CD4-positive, alpha-beta T cell (primary cell): Measurements from ENCODE around the gene TMEM129. TPM values are rescaled to one million over a fixed set of nuclear protein-coding genes. Genes with fewer than 3 reads are reported as not detected.
A peak's percentile ranks its signal among the peaks of the same experiment; 100 is the strongest.

Experiments
- ATAC-seq: fragments of 200-7000 bp; cut with Tn5 transposase; one replicate; pipeline ENCODE4 v1.10.0; 2022; ENCODE audit warnings: mild to moderate bottlenecking; ENCODE audit not compliant: poor library complexity
- CTCF ChIA-PET: fragments of 350-600 bp; sonication (Branson Sonifier 250); formaldehyde crosslinking; loops from one replicate; lab custom pipeline; 2021; ENCODE audit warnings: antibody characterized with exemption, inconsistent platforms; lab: Charles Lee
- POLR2A ChIA-PET: fragments of 350-600 bp; sonication (Branson Sonifier 250); formaldehyde crosslinking; loops from one replicate; lab custom pipeline; 2021; ENCODE audit warnings: antibody characterized with exemption, inconsistent platforms; lab: Charles Lee
- DNase-seq, 14 experiments: peaks; one replicate each; pipeline ENCODE4 v3.0.0-alpha.2; 2013 to 2020; ENCODE audit warnings: mixed read lengths in 2 of 14
- H3K27ac ChIP-seq, 2 donors: one replicate each; pipeline versions ENCODE4 v1.5.1 to v1.7.0; 2013; ENCODE audit warnings: low read length in 2 of 2, low read depth in 1 of 2, mild to moderate bottlenecking in 1 of 2
- H3K27me3 ChIP-seq, 2 experiments: 1 replicate in 1 of 2; 2 replicates in 1 of 2; pipeline versions ENCODE4 v1.6.1 to v1.7.0; 2013; ENCODE audit warnings: low read length in 2 of 2, control low read depth in 1 of 2, mild to moderate bottlenecking in 1 of 2, moderate library complexity in 1 of 2; ENCODE audit not compliant: insufficient read depth in 2 of 2, control insufficient read depth in 1 of 2
- H3K36me3 ChIP-seq: one replicate; pipeline ENCODE4 v1.6.1; 2013; ENCODE audit warnings: low read length, control low read depth; ENCODE audit not compliant: insufficient read depth
- H3K4me1 ChIP-seq: one replicate; pipeline ENCODE4 v1.6.1; 2013; ENCODE audit warnings: low read length, control low read depth; ENCODE audit not compliant: insufficient read depth
- H3K4me3 ChIP-seq: one replicate; pipeline ENCODE4 v1.5.1; 2013; ENCODE audit warnings: mild to moderate bottlenecking, low read length, moderate library complexity
- H3K9me3 ChIP-seq, 2 experiments: 1 replicate in 1 of 2; 2 replicates in 1 of 2; pipeline versions ENCODE4 v1.6.1 to v1.7.0; 2013; ENCODE audit warnings: low read length in 2 of 2, mild to moderate bottlenecking in 2 of 2, control low read depth in 1 of 2, moderate library complexity in 1 of 2; ENCODE audit not compliant: control insufficient read depth in 1 of 2, insufficient read depth in 1 of 2
- H3K27ac Mint-ChIP-seq: one replicate; pipeline ENCODE4 v1.8.0; 2020; ENCODE audit warnings: mixed read lengths
- H3K27me3 Mint-ChIP-seq: one replicate; pipeline ENCODE4 v1.8.0; 2021; ENCODE audit warnings: mixed read lengths
- H3K36me3 Mint-ChIP-seq: one replicate; pipeline ENCODE4 v1.8.0; 2021; ENCODE audit warnings: low read depth, mixed read lengths
- H3K4me1 Mint-ChIP-seq: one replicate; pipeline ENCODE4 v1.8.0; 2021; ENCODE audit warnings: low read depth, mixed read lengths
- H3K4me3 Mint-ChIP-seq: one replicate; pipeline ENCODE4 v1.8.0; 2020; ENCODE audit warnings: mild to moderate bottlenecking, mixed read lengths
- H3K9me3 Mint-ChIP-seq: one replicate; pipeline ENCODE4 v1.8.0; 2020; ENCODE audit warnings: mixed read lengths
- intact Hi-C, 2 experiments: fragments of 100-400 bp; cut with DNase I in 1 of 2; cut with micrococcal nuclease in 1 of 2; formaldehyde crosslinking; loops; one replicate each; pipeline versions ENCODE4 v1.15.1 to v1.9.0; 2023 to 2025; cut with DNase I, micrococcal nuclease
- total RNA-seq, 174 experiments: library from RNA in 2 of 174; stranded (reverse) in 2 of 174; gene quantifications; one replicate each; pipeline ENCODE4 v1.2.3 and lab custom pipeline; 2021 to 2026
- TF ChIP-seq, protein P1 (sequence below): fragments of 200-600 bp; IDR thresholded peaks from one replicate; pipeline ENCODE4 v1.8.0; 2022; ENCODE audit warnings: antibody characterized with exemption, mild to moderate bottlenecking

The TMEM129 gene
- total RNA-seq, 2 experiments from 2014 or later: 17.2 to 17.6 TPM

DNA sequence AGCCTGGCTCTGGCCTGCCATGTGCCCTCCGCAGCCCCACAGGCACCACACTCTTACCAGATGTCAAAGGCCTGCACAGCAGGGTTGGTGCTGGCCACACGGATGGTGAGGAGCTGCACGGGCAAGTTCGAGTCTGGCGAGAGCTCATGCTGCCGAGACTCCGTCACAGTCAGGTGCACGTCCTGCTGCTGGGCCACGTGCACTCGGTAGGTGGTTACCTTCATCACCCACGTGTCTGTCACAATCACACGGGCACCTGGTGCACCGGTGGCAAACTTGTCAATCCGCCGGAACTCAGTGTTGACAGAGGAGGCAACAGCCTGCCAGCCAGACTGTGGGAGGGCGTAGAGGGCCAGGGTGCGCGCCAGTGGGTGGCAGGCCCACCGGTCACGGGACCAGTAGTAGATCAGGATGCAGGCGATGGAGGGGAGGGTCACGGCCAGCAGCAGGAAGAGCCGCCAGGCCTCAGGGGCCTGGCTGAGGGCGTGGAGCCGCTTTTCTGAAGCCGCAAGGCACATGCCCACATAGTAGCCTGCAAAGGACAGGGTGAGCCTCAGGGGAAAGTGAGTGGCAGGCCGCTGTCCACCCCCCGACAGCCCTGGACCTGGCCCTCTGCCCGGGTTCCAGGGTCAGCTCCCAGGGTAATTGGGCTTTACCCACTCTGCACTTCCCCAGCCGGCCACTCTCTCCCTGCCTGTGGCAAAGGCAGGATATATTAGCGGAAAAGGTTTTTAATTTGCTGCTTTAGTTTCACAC lies 2.9 kb downstream of the TMEM129 start:
- H3K4me3 ChIP-seq: no peak overlapping the region
- H3K27ac ChIP-seq: no peak overlapping the region
- no peaks in the 10 kb centered on the region for H3K9me3 Mint-ChIP-seq
- peak overlapping the region; percentile 74 for H3K4me3 Mint-ChIP-seq
- no peaks in the 10 kb centered on the region for H3K27me3 Mint-ChIP-seq
- peaks cover 50% of the 10 kb centered on the region for H3K4me1 Mint-ChIP-seq
- no peaks in the 10 kb centered on the region for H3K27me3 ChIP-seq
- H3K9me3 ChIP-seq: no peaks in the 10 kb centered on the region
- ChIA-PET CTCF (no interaction called here), POLR2A (interaction anchor here (1.1 kb wide), 1 partner anchor 25 kb away, joined by 4 read pairs; no protein-coding TSS in a partner anchor)
- TF ChIP-seq, protein P1, sequence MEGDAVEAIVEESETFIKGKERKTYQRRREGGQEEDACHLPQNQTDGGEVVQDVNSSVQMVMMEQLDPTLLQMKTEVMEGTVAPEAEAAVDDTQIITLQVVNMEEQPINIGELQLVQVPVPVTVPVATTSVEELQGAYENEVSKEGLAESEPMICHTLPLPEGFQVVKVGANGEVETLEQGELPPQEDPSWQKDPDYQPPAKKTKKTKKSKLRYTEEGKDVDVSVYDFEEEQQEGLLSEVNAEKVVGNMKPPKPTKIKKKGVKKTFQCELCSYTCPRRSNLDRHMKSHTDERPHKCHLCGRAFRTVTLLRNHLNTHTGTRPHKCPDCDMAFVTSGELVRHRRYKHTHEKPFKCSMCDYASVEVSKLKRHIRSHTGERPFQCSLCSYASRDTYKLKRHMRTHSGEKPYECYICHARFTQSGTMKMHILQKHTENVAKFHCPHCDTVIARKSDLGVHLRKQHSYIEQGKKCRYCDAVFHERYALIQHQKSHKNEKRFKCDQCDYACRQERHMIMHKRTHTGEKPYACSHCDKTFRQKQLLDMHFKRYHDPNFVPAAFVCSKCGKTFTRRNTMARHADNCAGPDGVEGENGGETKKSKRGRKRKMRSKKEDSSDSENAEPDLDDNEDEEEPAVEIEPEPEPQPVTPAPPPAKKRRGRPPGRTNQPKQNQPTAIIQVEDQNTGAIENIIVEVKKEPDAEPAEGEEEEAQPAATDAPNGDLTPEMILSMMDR: no peak
- intact Hi-C loops: loop anchor here in 1 of 2 experiments (10.0 kb wide), 2 partner anchors 697 to 747 kb away; partner anchors contain the start of genes CFAP99, RNF4 and ZFYVE28
- peaks cover 38% of the 10 kb centered on the region for H3K36me3 ChIP-seq
- DNase-seq: peak in 1 of 14 experiments; percentile 27
- H3K4me1 ChIP-seq: peaks cover 73% of the 10 kb centered on the region
- peaks cover 11% of the 10 kb centered on the region for H3K36me3 Mint-ChIP-seq
- H3K27ac Mint-ChIP-seq: peak overlapping the region; percentile 99
- ATAC-seq: no peak

DNA sequence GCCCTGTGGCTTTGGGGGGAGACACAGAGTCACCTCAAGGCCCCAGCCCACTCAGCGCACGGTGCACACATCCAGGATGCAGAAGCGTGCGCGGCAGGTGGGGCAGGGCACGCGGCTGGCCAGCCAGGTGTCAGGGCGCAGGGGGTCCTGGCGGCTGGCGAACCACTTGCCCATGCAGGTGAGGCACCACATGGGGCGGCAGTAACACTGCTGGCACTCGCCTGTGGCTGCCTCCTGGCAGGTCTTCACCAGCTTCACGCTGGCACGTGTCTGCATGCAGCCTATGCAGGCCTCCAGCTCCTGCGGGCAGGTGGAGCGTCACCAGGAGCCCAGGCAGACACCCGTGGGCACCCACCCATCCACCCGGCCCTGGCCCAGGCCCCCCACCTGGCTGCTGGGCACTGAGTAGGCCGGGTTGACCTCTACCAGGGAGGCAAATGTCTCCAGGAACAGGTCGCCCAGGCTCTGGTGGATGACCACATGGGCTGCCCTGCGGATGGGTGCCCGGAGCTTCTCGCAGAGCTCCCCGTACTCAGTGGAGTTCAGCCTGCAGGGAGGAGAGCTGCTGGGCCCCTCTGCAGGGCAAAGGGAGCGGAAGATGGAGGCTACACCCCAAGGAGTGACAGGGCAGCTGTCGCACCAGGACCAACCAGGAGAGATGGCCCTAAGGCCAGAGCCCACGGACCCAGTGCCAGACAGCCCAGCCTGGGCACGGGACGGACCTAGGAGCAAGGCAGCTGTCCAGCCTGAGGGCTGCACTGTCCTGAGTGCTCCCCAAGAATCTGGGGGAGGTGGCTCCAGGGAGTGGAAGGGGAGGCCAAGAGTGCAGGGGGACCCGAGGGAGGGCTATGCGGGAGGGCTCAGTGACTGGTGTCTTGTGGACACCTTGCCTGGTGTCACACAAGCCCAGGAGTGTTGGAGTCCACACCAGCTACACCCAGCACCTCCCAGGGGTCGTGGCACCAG lies 3.7 kb downstream of the TMEM129 start:
- Mint-ChIP-seq H3K9me3 (no peaks in the 10 kb centered on the region), H3K27me3 (no peaks in the 10 kb centered on the region), H3K36me3 (peaks cover 16% of the 10 kb centered on the region), H3K4me3 (peak overlapping the region; percentile 62), H3K4me1 (peaks cover 46% of the 10 kb centered on the region), H3K27ac (no peak overlapping the region)
- peaks cover 38% of the 10 kb centered on the region for H3K36me3 ChIP-seq
- H3K4me3 ChIP-seq: no peak overlapping the region
- CTCF ChIA-PET: no interaction called here
- DNase-seq: peak in 1 of 14 experiments; percentile 18
- no peak for ATAC-seq
- POLR2A ChIA-PET: interaction anchor here (1.1 kb wide), 1 partner anchor 24 kb away, joined by 4 read pairs; no protein-coding TSS in a partner anchor
- intact Hi-C loops: loop anchor here in 1 of 2 experiments (10.0 kb wide), 2 partner anchors 697 to 747 kb away; partner anchors contain the start of genes CFAP99, RNF4 and ZFYVE28
- no peaks in the 10 kb centered on the region for H3K9me3 ChIP-seq
- H3K27me3 ChIP-seq: no peaks in the 10 kb centered on the region
- H3K27ac ChIP-seq: no peak overlapping the region
- TF ChIP-seq, protein P1: no peak
- peaks cover 70% of the 10 kb centered on the region for H3K4me1 ChIP-seq
